ENCODE results near the gene FTO.

FTO gene

GRCh38 chr16:54034684-54035083 lies 330.7 kb downstream of the FTO start:
- TF ChIP-seq CTCF (IDR thresholded peaks at IDR 0.05; ENCODE audit: insufficient read depth, low read length, missing control alignments) = no peak
- H3K4me3 ChIP-seq (ENCODE audit: low read depth, low read length) = no peak overlapping the region
- DNase-seq (ENCODE audit: low read depth, low spot score) = no peak
- POLR2A ChIA-PET = no interaction called here
- CTCF ChIA-PET = interaction anchor here (1.1 kb wide), 1 partner anchor 10 kb away, joined by 3 read pairs; no protein-coding TSS in a partner anchor

- CTCF ChIA-PET = interaction anchor here (1.1 kb wide), 1 partner anchor 16 kb away, joined by 3 read pairs; no protein-coding TSS in a partner anchor
These were observed 336.5 kb downstream of the FTO start for GRCh38 chr16:54040480-54040879.

GRCh38 chr16:54040975-54041374 lies 337.0 kb downstream of the FTO start:
- POLR2A ChIA-PET = no interaction called here
- no peak for TF ChIP-seq CTCF (IDR thresholded peaks at IDR 0.05; ENCODE audit: insufficient read depth, low read length, missing control alignments)
- CTCF ChIA-PET = no interaction called here
- DNase-seq (ENCODE audit: low read depth, low spot score) = no peak
- H3K4me3 ChIP-seq (ENCODE audit: low read depth, low read length) = no peak overlapping the region

More at GRCh38 chr16:54040480-54040879, 336.5 kb downstream of the FTO start:
- POLR2A ChIA-PET = no interaction called here
- TF ChIP-seq CTCF (IDR thresholded peaks at IDR 0.05; ENCODE audit: insufficient read depth, low read length, missing control alignments) = no peak
- no peak for DNase-seq (ENCODE audit: low read depth, low spot score)
- H3K4me3 ChIP-seq (ENCODE audit: low read depth, low read length) = no peak overlapping the region

GRCh38 chr16:54048586-54049495 lies 344.9 kb downstream of the FTO start:
- ChIA-PET POLR2A (no interaction called here), CTCF (no interaction called here)
- TF ChIP-seq CTCF (IDR thresholded peaks at IDR 0.05; ENCODE audit: insufficient read depth, low read length, missing control alignments) = no peak
- DNase-seq (ENCODE audit: low read depth, low spot score) = no peak
- H3K4me3 ChIP-seq (ENCODE audit: low read depth, low read length) = no peak overlapping the region

GRCh38 chr16:54049591-54050458 lies 345.9 kb downstream of the FTO start:
- ChIA-PET CTCF (interaction anchor here (1.3 kb wide), 1 partner anchor 11 kb away, joined by 3 read pairs; no protein-coding TSS in a partner anchor), POLR2A (no interaction called here)
- no peak overlapping the region for H3K4me3 ChIP-seq (ENCODE audit: low read depth, low read length)
- no peak for TF ChIP-seq CTCF (IDR thresholded peaks at IDR 0.05; ENCODE audit: insufficient read depth, low read length, missing control alignments)
- no peak for DNase-seq (ENCODE audit: low read depth, low spot score)
